ENCODE data around the gene TUBGCP3.

DNA sequence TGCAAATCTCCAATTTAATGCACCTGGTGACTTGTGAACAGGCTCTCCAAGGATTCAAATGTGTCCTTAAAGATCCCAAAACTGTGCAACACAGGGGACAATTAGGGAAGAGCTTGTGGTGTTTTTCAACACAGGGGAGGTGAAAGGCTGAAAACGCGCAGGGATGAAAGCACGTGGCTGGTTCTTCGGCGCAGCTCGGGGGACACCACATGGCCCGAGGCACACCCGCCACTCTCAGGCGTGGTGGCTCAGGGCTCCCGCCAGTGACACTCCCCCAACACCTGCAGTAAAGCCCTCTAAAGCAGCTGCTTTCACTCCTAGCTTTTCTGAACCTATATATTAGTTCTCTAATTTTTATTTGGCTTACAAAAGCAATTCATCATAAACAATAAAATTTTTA lies 119.9 kb downstream of the TUBGCP3 start:
- TF ChIP-seq, protein P1, sequence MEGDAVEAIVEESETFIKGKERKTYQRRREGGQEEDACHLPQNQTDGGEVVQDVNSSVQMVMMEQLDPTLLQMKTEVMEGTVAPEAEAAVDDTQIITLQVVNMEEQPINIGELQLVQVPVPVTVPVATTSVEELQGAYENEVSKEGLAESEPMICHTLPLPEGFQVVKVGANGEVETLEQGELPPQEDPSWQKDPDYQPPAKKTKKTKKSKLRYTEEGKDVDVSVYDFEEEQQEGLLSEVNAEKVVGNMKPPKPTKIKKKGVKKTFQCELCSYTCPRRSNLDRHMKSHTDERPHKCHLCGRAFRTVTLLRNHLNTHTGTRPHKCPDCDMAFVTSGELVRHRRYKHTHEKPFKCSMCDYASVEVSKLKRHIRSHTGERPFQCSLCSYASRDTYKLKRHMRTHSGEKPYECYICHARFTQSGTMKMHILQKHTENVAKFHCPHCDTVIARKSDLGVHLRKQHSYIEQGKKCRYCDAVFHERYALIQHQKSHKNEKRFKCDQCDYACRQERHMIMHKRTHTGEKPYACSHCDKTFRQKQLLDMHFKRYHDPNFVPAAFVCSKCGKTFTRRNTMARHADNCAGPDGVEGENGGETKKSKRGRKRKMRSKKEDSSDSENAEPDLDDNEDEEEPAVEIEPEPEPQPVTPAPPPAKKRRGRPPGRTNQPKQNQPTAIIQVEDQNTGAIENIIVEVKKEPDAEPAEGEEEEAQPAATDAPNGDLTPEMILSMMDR (IDR thresholded peaks at IDR 0.05), result no peak
- TF ChIP-seq POLR2A (IDR thresholded peaks at IDR 0.05), result no peak
- no peak for TF ChIP-seq EP300 (IDR thresholded peaks at IDR 0.05)

Data from tibial nerve (tissue), 4 donors.